GM21381 (cell line): Measurements from ENCODE around the gene SLIT1.

Experiments
- ATAC-seq: cut with Tn5 transposase; IDR thresholded peaks from one replicate; pipeline ENCODE4 v1.9.1; 2021; ENCODE audit warnings: mild to moderate bottlenecking, moderate library complexity; ENCODE audit not compliant: unreplicated experiment

SLIT1 gene

GRCh38 chr10:96984541-96985131 lies 201.1 kb downstream of the SLIT1 start:
- no peak for ATAC-seq

DNA sequence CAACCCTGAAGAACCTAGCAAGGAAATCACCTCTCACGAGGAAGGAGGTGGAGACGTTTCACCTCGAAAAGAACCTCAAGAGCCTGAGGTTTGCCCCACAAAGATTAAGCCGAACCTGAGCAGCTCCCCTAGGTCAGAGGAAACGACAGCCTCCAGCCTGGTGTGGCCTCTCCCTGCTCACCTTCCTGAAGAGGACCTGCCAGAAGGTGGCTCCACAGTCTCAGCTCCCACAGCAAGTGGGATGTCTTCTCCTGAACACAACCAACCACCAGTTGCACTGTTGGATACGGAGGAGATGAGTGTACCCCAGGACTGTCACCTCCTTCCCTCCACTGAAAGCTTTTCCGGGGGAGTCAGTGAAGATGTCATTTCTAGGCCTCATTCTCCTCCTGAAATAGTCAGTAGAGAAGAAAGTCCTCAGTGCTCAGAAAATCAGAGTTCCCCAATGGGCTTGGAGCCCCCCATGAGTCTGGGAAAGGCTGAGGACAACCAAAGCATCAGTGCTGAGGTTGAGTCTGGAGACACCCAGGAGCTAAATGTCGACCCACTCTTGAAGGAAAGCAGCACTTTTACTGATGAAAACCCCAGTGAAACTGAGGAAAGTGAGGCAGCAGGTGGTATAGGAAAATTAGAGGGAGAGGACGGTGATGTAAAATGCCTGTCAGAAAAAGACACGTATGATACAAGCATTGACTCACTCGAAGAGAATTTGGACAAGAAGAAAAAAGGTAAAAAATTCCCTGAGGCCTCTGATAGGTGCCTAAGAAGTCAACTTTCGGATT lies 203.4 kb downstream of the SLIT1 start:
- no peak for ATAC-seq

- peak; percentile 77 for ATAC-seq
Observed at GRCh38 chr10:96978621-96979154, 207.1 kb downstream of the SLIT1 start.

DNA sequence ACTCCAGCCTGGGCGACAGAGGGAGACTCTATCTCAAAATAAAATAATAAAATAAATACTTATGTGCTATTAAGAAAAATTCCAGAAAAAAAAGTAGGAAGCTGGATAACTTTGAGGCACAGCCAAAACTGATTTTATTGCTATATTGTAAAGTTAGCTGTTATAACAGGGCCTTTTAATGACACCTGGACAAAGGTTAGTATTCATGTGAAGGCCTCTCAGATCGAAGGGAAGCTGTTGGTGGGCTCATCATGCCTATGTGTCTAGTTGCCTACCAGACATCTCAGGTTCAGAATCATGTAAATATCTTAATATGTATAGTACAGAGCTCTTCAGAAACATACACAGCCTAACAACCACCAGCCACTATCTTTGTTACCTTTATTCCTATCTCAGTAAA lies 210.6 kb downstream of the SLIT1 start:
- ATAC-seq: no peak

DNA sequence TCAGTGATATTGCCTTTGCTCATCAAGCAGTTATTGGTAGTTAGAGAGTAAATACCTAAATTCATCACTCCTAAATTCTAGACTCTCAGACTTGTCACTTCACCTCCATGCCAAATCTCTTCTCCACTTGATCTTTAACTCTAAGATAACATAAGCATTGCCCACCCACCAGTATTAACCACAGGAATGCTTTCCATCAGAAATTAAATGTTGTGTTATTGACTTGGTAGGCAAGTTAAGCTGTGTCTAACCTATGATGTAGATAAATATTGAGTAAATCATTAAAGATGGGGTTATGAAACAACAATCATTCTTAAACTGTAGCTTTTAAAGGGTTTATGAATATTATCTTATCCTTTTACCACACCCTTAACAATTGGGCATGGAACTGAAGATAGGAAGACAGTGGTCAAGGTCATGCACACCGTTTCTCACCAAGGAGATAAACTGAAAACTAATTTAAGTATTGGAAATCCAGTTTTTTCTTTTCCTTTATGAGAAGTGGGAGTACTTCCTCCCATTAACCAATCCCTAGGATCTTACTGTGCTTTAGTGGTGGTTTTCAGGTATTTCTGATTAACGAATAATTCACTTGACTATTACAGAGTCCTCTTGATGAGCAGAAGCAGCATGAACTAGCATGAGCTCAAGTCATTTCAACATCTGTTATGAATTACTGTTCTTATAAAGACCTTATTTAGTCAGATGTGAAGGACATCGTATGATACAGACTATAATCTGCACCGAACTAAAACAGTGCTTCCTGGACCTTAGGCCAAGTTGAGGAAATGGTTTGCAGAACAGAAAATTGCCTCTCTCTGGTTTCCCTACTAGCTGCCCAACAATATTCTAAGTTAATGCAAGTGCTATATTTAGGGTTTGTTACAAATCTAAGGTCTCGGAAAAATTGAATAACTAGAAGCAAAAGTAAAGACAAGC lies 211.7 kb downstream of the SLIT1 start:
- ATAC-seq: no peak

DNA sequence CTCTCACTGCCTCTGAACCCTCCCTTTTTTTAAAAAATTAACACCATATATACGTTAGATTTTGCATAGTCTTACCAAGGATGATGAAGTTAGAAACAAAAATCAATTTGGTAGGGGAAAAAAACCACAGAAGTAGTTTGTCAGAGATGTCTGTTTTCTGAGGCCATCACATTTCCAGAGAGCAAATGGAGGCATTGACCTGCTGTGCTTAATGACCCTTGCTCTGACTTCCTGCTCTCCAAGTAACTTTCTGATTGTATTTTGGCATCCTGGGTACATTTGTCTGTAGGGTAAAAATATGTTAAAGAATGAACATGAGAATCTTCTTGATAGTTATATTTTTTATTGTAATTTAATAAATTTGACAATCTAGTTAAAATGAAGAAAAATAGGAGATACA lies 213.5 kb downstream of the SLIT1 start:
- no peak for ATAC-seq

GRCh38 chr10:96971324-96971723 lies 214.4 kb downstream of the SLIT1 start:
- ATAC-seq: no peak

DNA sequence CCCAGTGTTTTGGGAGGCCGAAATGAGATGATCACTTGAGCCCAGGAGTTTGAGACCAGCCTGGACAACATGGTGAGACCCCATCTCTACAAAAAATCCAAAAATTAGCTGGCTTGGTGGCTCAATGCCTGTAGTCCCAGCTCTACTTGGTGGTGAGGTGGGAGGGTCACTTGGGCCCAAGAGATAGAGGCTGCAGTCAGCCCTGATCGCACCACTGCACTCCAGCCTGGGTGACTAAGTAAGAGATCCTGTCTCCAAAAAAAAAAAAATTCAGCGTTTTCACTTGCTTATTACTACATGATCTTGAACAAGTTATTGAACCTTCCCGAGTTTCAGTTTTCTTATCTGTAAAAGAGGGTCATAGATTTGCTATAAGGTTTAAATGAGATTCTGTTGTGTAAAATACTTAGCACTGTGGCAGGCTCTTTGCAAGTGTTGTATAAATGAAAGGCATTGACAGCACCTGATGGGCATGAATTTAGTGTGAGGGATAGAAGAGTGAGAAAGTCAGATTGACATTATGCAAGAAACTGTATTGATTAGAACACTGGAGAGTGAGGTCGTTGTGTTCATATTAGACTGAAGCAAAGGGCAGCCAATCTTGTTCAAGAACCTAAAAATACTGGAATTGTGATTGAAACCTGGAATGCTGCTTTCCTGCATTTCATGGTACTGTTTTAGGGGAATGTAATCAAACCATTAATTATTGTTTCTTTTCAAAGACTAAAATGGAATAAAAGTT lies 216.9 kb downstream of the SLIT1 start:
- no peak for ATAC-seq

- ATAC-seq: no peak
Observed at GRCh38 chr10:96967847-96968246, 217.9 kb downstream of the SLIT1 start.

- ATAC-seq: no peak
Observed at GRCh38 chr10:96964131-96964530, 221.6 kb downstream of the SLIT1 start.

DNA sequence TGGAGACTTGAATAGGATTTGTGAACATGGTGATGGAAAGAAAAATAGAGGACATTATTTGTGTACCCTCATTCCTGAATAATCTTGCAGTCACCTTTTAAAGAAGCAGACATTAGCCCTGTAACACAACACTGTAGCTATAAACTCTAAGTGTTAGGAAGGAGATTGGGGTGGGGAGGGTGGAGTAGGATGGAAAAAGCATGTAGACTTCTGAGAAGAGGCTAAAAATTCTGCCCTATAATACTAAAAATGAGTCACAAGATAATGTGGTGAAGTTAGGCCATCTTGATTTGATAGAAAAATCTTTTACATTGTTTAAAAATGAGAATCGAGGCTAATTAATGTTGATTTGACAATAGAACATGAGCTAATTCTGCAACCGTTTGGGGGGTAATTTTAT lies 224.9 kb downstream of the SLIT1 start:
- no peak for ATAC-seq

DNA sequence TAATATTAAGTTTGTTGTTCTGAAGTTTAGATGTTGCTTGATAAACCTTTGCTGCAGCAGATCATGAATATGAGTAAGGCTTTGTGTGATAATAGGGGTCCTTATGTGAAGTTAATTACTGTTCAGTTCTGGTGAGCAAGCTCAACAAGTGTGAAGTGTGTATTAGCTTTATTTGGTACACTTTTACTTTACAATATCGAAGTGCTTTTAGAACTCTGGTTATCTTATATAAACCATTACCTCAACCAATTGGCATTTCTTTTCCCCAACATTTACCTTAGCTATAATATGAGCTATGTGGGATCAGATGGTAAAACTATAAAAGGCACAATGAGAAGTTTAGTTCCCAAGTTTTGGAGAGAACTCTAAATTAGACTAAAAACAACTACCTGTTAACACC lies 226.0 kb downstream of the SLIT1 start:
- no peak for ATAC-seq

DNA sequence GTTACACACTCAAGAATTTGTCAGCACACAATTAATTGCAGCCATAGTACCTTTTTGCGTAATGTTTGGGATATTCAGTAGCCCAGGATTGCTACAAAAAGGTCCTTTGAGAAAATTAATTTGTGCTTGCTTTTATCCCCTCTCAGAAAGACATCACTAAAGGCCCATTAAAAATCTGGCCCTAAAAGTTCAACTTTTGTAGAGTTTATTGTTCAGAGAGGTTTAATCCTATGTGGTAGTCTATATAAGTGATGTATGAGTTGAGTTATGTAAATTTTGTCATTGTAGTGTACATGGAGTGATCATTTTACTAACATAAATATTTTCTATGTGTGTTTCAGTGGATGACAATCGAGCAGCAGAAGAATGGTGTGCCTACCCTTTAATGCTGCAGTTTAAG lies 227.7 kb downstream of the SLIT1 start:
- ATAC-seq: no peak

DNA sequence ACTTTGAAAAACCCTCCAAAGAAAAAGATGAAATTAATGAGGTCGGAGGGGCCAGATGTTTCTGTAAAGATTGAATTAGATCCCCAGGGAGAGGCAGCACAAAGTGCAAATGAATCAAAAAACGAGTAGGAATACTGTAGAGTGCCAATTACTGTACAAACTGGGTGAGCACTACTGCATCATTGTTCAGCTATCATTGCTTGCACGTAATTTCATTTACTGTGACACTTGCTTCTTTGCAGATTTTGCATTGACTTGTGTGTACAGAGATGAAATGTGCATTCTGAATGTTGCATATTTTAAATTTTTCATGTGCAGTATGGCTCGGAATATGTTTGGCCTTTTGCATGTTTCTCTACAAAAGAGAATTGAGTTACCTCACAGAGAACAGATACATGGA lies 230.0 kb downstream of the SLIT1 start:
- ATAC-seq: no peak

- no peak for ATAC-seq
Observed at GRCh38 chr10:96951954-96952353, 233.8 kb downstream of the SLIT1 start.

DNA sequence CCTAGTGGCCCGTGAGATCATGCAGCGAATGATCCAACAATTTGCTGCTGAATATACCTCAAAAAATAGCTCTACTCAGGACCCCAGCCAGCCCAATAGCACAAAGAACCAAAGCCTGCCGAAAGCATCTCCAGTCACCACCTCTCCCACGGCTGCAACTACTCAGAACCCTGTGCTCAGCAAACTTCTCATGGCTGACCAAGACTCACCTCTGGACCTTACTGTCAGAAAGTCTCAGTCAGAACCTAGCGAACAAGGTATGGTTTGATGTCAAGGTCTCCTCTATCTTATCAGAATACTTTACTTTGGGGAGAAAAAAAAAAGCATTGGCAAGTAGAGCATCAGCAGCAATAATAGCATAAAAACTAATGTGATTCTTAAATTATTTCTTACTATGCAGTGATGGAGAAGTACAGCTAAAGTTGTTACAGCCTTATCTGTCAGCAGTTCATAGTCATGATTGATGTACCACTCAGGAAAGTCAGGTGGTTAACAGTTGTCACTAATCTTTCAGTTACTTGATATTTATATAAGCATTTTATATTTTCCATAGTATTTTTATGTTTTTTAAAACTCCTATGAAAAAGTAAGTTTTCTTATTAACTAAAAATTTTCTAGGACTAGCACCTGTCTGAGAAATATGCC lies 236.6 kb downstream of the SLIT1 start:
- ATAC-seq: no peak
